GM18511 (cell line): ENCODE results near the gene STARD5.
"Not testable (repeated sequence)": the region's sequence is repeated elsewhere in the genome, so short reads cannot be mapped to it uniquely, and the experiment has no call there.

Experiments
- ATAC-seq: cut with Tn5 transposase; IDR thresholded peaks from one replicate; pipeline ENCODE4 v1.9.1; 2021; ENCODE audit warnings: mild to moderate bottlenecking, moderate library complexity; ENCODE audit not compliant: unreplicated experiment

STARD5 gene

DNA sequence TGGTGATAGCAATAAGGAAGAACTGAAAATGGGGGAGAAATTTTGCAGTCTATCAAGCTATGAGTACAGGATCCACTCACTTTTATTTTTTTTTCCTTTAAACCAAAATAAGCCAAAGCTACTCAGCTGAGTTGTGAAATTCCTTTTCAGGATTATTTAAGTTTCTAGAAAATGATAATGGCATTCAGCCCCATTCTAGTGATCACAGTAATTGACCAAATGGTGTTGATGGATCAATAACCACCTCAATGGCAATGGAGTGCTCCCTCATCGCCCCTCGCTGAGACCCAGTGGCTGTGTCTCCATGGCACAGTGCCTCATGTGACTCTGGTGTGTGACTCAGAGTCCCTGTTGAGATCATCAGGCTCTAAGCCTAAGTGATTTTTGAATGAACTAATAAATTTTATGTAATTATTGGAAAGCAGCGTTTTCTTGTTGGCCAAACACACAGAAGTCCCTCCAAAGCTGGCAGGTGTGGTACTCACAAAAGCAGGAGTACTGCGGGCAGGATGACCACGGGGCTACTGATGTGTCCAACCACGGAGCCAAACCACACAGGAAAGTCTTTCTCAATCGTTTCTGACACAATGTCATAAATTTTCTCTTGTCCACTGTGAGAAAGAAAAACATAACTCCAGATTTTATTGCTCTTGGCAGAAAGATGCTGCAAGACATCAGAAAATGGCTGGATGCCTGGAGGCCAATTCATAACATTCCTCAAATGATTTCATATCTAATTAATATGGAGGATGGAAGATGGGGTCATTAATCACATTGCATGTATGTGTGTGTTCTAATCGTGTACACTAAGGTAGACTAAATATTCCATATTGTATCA lies 14.4 kb upstream of the STARD5 start:
- no peak for ATAC-seq

DNA sequence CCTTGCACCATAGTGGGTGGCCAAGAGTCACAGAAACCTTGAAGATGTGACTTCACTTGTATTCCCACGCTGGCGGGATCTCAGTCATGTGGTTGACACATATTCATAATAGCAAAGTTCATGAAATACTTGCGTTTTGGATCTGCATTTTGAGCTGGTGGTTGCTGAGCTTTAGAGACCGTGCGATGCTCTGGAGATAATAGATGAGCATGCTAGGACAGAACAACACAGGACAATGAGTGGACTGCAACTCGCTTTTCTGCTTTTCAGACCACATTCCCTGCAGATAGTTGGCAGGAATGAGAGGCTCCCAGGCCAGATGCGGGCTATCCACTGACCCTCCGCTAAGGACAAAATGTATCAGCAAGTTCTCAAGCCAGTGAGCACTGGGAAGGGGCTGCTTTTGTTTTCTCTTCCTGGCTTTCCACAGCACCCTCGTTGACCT lies 13.8 kb upstream of the STARD5 start:
- no peak for ATAC-seq

DNA sequence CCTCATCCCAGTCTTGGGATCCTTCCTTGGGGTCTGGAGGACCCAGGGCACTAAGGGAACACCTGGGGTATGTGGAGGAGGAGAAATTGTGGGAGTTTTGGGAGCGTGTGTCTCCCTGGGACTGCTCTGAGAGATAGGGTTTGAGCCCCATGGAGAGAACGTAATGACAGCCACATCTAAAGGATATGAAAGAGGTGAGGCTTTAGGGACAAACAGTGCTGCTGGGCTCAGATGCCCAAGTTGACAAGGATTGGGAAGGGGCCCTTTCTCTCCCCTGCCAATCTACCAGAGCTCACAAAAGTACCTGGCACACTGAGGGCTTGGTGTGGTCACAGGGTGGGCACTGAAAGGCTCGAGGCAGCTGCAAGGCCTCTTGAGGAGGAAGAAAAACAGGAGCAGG lies 13.3 kb upstream of the STARD5 start:
- ATAC-seq: no peak

DNA sequence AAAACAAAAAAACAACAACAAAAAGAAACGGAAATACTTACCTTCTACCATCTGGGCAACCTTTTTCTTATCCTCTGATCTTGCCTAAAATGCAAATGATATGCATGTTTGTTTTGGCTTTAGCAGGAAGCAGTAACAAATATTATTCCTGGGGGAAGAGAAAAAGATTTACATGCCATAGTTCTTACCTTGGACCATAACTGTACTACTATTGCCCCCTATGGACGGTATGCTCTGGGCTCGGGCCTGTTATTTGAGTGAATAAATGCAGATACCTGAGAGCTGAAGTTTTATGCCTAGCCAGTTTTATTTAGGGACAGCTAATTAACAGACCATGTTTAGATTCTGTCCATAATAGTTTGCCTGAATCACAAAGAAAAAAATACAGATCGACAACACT lies 12.6 kb upstream of the STARD5 start:
- ATAC-seq: no peak

DNA sequence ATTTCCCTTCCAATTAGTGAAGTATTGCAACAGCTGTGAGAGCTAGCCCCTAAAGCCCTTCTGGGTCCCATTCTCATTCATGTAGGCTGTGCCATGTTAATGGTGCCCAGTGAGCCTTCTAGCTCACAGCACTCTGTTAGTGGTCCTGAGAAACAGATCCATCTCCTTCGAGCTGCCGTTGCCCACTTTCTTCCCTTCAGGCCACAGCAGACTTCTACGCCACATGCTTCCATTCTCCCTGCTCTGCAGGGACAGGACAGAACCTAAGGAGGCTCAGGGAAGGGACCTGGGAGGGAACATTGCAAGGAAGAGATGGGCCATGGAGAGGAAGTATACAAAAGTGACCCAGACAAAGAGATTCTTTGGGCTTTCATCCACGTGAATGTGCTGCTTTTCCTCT lies 11.7 kb upstream of the STARD5 start:
- ATAC-seq: no peak

DNA sequence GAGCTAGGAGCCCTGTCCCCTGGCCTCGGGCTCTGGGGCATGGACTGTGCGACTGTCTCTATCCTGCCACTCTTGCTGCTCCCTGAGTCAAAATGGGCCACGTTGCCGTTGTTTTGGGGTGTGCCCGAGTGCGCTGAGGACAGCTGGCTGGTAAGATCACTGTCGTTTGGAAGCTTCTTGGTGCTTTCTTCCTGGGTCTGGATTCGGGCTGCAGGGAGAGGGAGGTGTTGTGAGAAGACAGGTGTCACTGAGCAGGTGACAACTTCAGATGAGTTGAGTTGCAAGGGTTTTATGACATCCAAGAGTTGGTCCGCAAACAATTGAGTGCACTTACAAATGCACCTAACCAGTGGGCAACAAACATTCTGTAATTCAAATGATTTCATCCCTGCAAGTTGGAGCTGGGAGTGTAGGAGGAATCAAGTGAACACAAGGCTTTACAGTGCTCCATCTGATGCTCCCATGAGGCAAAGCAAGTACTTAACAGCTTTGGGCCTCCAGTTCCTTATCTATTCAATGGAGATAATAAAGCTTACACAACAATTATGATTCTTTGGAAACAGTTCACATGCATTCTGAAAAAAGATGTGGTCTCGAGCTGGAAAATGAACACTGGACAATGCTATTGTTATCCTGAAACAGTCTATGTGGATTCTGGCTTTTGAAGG lies 11.0 kb upstream of the STARD5 start:
- no peak for ATAC-seq

DNA sequence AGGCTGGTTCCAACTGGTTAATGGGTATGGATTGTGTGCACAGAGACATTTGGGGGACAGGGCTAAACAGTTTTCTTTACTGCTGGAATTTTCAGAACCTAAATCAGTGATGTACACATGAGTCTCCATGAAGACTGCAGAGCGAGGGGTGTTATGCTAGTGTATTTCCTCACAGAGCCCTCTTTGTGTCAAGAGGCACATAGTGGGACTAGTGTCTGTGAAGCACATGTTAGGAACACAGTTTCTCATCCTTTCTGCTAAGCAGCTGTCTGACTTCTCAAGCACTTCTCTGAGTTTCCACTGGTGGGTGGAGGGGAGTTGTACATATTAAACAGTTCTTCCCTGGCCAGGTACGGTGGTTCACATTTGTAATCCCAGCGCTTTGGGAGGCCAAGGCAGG lies 9.4 kb upstream of the STARD5 start:
- ATAC-seq: no peak

DNA sequence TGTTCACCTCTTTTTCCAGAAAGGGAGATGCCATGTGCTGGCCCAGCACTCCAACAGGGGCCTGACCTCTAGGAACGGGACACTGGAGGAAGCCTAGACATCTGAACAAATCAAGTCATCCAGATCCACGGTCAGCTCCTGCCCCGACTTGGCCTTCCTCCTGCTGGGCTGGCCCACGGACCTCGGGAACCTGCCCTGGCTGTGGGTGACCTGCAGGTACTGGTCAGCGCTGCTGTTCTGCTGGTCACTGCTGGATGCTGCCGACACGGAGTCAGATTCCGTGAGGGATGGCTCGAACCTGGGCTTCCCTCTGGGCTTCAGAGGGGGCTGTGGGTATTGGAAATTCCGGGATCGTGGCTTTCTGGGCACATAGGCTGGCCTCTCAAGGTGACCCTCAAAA lies 8.4 kb upstream of the STARD5 start:
- ATAC-seq: no peak

DNA sequence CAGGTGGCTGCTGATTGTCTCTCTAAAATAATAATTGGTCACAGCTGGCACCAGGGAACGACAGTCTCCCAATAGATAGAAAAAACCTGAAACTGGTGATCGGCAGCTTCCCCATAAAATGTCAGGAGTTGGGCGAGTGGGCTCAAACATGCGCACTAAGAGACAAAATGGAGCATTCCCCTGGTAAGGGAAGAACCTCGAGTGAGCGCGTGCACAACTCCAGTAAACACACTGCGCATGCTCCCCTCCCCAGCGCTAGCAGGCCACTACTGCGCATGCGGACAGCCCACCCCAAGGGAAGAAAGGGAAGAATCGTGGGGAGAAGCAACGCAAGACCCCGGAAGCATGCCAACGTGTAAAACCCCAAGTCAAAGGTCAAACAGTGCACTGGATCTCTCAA lies 7.7 kb upstream of the STARD5 start:
- no peak for ATAC-seq

DNA sequence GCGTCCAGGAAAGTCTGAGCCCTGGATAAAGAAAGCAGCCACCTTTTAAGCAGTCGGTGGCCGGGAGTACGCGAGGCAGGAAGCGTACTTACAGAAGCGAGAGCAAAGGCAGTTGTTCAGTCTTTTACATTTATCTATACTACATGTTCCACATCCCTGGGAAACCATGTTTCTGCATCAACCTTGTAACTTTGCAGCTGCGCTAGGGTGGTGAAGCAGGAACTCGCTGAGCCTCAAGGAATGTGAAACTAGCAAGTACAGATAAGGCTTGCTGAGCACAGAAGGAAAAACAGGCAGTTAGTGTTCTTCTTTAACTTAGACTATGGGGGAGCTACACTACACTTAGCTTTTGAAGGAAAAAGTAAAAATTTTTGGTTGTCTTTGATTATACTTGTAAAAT lies 7.2 kb upstream of the STARD5 start:
- not testable (repeated sequence) for ATAC-seq

DNA sequence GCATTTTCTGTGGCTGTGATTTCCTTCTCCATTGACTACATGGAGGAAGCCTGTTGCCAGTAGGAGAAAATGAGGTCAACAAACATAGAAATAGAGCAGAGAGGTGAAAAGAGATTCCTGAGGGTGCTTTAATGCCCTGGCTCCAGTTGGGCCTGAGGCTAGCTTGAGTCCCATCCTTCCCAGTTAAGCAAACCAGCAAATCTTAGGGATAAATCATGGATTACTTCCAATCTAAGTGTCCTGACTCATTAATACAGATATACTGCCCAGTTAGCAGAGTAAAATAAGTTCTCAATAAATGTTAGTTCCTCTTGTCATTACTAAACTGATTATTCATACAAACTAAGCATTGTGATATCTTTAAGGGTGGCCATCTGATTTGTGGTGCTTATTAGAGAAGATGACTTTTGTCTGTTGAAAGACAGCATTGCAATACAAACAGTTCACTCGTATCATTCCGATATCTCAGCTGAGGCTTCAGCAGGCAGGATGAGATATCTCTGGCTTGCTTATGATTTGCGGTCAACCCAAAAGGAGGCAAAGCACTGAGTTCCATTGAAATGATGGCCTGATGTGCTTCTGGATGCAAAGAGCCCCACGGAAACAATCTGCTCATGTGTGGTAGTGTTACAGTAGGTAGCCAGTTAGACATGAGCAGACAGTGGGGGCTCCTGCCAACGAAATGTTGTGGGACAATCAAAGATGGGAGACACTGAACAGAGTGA lies 6.6 kb upstream of the STARD5 start:
- ATAC-seq: no peak

DNA sequence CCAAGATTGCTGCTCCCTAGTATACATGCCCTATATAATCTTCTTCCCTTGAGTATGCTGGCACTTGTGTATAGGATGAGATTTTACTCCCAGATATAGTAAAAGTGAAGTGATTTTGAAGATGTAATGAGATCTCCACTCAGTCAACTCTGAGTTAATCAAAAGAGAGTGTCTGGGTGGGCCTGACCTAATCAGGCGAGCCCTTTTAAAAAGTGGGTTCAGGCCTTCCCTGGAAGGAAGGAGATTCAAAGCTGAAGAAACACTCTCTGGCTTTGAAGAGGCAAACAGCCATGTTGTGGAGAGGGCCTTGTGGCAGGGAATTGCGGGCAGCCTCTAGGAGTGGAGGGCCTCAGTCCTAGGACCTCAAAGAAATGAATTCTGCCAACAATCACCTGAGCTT lies 5.5 kb upstream of the STARD5 start:
- no peak for ATAC-seq

DNA sequence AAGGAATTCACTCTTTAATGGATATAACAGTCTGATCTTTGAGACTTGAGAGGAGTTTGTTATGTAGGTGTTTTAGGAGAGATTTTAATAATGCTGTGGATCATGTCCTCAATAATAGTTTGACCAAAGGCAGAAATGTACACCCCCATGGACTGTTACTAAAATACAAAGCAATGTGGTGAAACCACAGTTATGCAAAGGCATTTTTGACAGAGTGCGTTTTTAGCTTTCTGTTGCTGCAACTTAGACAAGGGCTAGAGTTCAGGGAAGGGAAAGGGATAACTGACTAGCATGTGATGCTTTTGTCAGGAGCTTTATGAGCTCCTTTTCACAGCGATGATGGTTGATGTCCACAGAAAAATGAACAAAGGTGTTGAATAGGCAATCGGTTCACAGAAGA lies 3.6 kb upstream of the STARD5 start:
- no peak for ATAC-seq

DNA sequence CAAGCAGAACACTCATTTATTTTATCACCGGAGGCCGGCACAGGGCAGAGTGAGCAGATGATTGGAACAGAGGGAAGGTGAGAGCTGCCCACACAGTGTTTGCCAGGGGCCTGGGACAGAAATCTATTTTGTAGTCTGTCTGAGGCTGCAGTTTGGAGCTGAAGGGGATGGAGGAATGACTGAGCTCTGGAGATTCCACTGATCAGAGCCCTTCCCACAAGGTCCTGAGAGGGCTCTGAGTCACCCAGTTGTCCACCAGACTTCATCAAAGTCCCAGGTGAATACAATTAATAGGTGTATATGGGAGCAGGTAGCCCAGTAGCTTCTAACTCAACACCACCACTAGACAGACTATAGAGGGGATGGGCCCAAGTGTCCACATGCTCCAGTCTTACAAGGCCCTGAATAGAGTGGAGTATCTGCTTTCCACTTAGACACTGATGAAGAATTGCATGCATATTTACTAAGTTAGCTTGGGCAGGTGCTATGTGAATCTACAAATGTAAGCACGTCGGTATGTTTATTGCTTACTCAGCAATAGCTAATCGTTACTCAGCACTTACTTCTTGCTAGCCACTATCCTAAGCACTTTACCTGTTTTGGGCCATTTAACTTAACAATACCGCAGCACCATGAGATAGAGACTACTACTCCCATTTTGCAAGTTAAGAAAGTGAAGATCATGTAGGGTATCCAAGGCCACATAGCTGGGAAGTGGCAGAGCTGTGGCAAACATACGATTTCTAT lies 2.7 kb upstream of the STARD5 start:
- ATAC-seq: no peak

DNA sequence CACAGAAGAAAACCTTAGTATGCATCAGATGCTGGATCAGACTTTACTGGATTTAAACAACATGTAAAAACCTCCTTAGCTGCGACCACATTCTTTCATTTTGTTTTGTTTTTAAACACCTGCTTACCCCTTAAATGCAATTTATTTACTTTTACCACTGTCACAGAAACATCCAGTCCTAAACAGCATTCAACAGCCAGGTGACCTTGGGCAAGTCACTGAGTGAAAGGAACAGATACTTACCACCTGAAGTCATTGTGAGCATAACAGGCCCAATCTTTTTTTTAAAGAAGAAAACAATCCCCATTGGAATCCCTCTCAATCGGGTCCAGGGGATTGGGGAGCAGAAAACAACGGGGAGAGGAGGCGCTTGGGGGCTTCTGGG lies 390 bp downstream of the STARD5 start:
- ATAC-seq: peak; percentile 26

DNA sequence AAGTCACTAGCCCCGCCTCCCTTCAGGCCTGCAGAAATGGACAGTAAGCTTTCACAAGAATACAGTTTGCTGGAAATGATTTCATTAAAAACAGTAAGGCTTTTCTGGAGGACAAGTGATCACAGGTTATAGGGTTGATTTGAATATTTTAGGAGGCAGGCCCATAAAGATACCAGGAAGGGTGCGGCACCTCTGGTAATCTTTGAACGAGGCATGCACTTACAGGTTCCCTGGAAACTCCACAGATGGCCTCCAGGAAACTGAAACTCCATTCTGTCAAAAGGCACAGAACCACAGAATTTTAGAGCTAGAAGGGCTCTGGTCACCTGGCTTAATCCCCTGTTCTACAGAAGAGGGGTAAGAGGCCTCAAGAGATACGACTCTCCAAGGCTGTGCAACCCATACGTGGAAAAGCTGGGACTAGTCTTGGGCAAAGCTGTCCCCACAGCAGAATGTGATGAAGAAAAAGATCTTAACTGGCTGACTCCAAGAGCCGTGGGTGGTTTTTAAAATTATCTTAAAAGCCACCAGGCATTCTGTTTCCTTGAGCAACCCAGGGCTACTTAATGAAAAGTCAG lies 1.2 kb downstream of the STARD5 start:
- no peak for ATAC-seq

DNA sequence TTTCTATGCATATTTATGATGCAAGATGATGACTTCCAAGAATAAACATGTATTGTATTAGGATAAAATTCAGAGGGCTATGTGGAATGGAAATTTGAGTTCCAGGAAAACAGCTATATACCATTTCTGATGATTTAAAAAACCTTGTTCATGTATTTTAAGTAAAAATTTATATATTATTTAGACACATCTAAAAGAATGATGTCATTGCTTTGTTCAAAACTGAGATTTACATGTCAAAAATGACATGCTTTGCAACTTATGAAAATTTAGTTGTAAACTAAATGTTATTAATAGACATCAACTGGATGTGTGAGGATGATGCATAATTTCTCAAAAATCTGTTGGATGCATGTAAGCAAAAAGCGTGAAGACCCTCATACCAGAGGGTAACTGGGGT lies 2.3 kb downstream of the STARD5 start:
- no peak for ATAC-seq

DNA sequence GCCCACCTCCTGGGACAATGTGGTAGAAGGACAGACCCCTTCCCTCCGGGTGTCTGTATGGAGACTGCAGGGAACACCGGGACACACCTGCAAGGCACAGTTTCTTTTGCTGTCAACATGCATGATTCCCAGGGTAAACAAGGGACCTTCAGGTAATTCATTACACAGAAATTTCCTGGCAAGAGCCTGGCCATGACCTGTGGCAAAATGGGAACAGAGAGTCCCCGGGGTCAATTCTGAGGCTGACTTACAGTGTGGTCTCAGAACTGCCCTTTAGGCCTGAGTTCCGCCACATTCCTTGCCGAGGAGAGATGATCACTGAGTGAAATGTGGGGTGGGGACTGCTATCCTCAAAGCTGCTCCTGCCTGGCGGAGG lies 6.3 kb downstream of the STARD5 start:
- ATAC-seq: no peak

DNA sequence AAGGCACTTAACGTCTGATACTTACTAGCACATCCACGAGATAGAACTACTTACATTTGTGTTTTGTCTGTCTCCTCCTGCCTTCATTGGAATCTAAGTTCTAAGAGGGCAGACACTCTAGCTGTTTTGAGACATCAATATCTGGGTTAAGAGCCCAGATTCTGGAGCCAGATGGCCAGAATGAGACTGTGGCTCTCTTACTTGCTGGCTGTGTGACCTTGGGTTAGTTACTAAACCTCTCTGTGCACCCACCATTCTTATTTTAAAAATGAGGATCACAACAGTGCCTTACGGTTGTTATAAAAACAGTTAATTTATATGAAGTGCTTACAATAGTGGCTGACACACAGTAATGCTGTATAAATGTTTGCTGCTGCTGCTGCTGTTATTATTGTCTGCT lies 7.7 kb downstream of the STARD5 start:
- no peak for ATAC-seq

DNA sequence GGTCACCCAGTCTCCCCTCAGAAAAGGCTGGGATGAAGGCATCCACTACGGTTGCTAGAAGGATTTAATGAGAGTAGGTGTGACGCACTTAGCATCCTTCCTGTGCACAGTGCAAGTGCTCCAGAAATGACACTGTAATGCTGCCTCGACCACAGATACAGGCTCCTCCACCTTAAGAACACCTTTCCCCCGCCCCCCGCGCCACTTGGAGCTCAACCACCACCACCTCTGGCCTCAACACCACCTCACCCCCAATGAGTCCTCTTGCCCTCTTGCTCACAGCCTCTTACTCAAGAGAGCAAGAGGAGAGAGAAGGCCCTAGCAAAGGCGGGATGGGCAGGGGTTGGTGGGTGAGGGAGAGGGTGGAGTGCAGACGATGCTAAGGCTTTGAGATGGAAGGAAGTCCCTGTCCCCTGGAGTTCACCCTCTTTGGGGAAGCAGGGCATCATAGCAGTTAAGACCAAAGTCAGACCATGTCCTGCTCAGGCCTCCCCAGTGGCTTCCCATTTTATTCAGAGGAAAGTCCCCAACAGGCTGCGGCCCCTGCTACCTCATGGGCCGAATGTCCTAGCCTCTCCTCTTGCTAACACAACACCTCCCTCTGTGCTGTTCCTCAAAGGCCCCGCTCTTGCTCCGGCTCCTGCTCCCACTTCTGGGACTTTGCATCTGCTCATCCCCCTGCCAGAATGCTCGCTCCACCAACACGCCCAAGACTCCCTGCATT lies 8.3 kb downstream of the STARD5 start:
- no peak for ATAC-seq
